ENCODE results near the gene PKP1. TPM values are rescaled to one million over a fixed set of nuclear protein-coding genes. Genes with fewer than 3 reads are reported as not detected.

PKP1 gene
- total RNA-seq, 1 experiment from 2014 or later: not detected

DNA sequence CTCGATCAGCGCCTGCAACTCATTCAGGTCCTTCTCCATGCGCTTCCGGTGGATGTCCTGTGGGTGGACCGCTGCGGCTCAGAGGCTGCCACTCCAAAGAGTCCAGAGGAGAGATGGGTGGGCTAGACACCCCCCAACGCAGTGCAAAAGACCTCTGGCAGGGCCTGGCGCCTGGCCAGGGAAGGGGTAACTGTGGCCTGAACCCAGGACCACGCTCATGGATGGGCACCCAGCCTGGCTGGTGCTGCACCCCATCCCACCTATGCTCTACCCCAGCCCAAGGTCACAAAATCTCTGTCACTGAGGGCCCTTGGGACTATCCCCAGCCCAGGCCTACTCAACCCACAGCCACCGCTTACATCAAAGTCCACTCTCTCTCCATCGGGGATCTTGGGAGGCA lies 81.9 kb downstream of the PKP1 start:
- Mint-ChIP-seq H3K4me3 (ENCODE audit: unreplicated experiment) (no peak overlapping the region), H3K9me3 (ENCODE audit: unreplicated experiment) (no peaks in the 10 kb centered on the region), H3K36me3 (ENCODE audit: insufficient read depth, unreplicated experiment) (no peaks in the 10 kb centered on the region), H3K4me1 (ENCODE audit: low read depth, unreplicated experiment) (no peaks in the 10 kb centered on the region), H3K27ac (ENCODE audit: unreplicated experiment) (no peak overlapping the region), H3K27me3 (ENCODE audit: insufficient read depth, unreplicated experiment) (peaks cover 15% of the 10 kb centered on the region)
- Histone ChIP-seq H3K27me3 (replicated peaks; ENCODE audit: control insufficient read depth, insufficient read depth, low read length) (no peaks in the 10 kb centered on the region), H3K36me3 (ENCODE audit: control insufficient read depth, insufficient read depth, low read length) (no peaks in the 10 kb centered on the region), H3K4me3 (ENCODE audit: low read depth, low read length) (no peak overlapping the region), H3K9me3 (no peaks in the 10 kb centered on the region), H3K4me1 (no peaks in the 10 kb centered on the region)
- TF ChIP-seq, protein P1, sequence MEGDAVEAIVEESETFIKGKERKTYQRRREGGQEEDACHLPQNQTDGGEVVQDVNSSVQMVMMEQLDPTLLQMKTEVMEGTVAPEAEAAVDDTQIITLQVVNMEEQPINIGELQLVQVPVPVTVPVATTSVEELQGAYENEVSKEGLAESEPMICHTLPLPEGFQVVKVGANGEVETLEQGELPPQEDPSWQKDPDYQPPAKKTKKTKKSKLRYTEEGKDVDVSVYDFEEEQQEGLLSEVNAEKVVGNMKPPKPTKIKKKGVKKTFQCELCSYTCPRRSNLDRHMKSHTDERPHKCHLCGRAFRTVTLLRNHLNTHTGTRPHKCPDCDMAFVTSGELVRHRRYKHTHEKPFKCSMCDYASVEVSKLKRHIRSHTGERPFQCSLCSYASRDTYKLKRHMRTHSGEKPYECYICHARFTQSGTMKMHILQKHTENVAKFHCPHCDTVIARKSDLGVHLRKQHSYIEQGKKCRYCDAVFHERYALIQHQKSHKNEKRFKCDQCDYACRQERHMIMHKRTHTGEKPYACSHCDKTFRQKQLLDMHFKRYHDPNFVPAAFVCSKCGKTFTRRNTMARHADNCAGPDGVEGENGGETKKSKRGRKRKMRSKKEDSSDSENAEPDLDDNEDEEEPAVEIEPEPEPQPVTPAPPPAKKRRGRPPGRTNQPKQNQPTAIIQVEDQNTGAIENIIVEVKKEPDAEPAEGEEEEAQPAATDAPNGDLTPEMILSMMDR (IDR thresholded peaks at IDR 0.05; ENCODE audit: insufficient read depth in 1 of 2, low read depth in 1 of 2, low read length in 1 of 2, severe bottlenecking in 1 of 2, unreplicated experiment in 1 of 2): no peak
- DNase-seq: no peak
- intact Hi-C loops (cut with micrococcal nuclease; ENCODE audit: unreplicated experiment): no loop called here
- ChIA-PET CTCF (interaction anchor here (0.8 kb wide), 1 partner anchor 17 kb away, joined by 3 read pairs; no protein-coding TSS in a partner anchor), POLR2A (no interaction called here)
- no TSS peak for BruUV-seq (replicated peaks)

- Mint-ChIP-seq H3K36me3 (ENCODE audit: insufficient read depth, unreplicated experiment) (no peaks in the 10 kb centered on the region), H3K9me3 (ENCODE audit: unreplicated experiment) (no peaks in the 10 kb centered on the region), H3K27ac (ENCODE audit: unreplicated experiment) (no peak overlapping the region), H3K4me1 (ENCODE audit: low read depth, unreplicated experiment) (no peaks in the 10 kb centered on the region), H3K4me3 (ENCODE audit: unreplicated experiment) (no peak overlapping the region), H3K27me3 (ENCODE audit: insufficient read depth, unreplicated experiment) (peaks cover 15% of the 10 kb centered on the region)
- no peak for DNase-seq
- no TSS peak for BruUV-seq (replicated peaks)
- TF ChIP-seq, protein P1 (IDR thresholded peaks at IDR 0.05; ENCODE audit: insufficient read depth in 1 of 2, low read depth in 1 of 2, low read length in 1 of 2, severe bottlenecking in 1 of 2, unreplicated experiment in 1 of 2): no peak
- ChIA-PET POLR2A (no interaction called here), CTCF (no interaction called here)
- no peaks in the 10 kb centered on the region for H3K36me3 ChIP-seq (ENCODE audit: control insufficient read depth, insufficient read depth, low read length)
- intact Hi-C loops (cut with micrococcal nuclease; ENCODE audit: unreplicated experiment): no loop called here
- no peaks in the 10 kb centered on the region for H3K4me1 ChIP-seq
- no peaks in the 10 kb centered on the region for H3K9me3 ChIP-seq
- H3K27me3 ChIP-seq (replicated peaks; ENCODE audit: control insufficient read depth, insufficient read depth, low read length): no peaks in the 10 kb centered on the region
- H3K4me3 ChIP-seq (ENCODE audit: low read depth, low read length): no peak overlapping the region
Observed at GRCh38 chr1:201366696-201367095, 83.4 kb downstream of the PKP1 start.

- CTCF ChIA-PET: no interaction called here
- peaks cover 11% of the 10 kb centered on the region for H3K27me3 Mint-ChIP-seq (ENCODE audit: insufficient read depth, unreplicated experiment)
- intact Hi-C loops (cut with micrococcal nuclease; ENCODE audit: unreplicated experiment): no loop called here
Observed at GRCh38 chr1:201369209-201369608, 85.9 kb downstream of the PKP1 start.

More at GRCh38 chr1:201369209-201369608, 85.9 kb downstream of the PKP1 start:
- Histone ChIP-seq H3K27me3 (replicated peaks; ENCODE audit: control insufficient read depth, insufficient read depth, low read length) (no peaks in the 10 kb centered on the region), H3K36me3 (ENCODE audit: control insufficient read depth, insufficient read depth, low read length) (no peaks in the 10 kb centered on the region), H3K4me3 (ENCODE audit: low read depth, low read length) (no peak overlapping the region), H3K4me1 (peaks cover 2% of the 10 kb centered on the region; the same call in 1 of the 2 replicates), H3K9me3 (no peaks in the 10 kb centered on the region)
- Mint-ChIP-seq H3K4me1 (ENCODE audit: low read depth, unreplicated experiment) (peaks cover 9% of the 10 kb centered on the region), H3K4me3 (ENCODE audit: unreplicated experiment) (no peak overlapping the region), H3K9me3 (ENCODE audit: unreplicated experiment) (no peaks in the 10 kb centered on the region), H3K27ac (ENCODE audit: unreplicated experiment) (no peak overlapping the region), H3K36me3 (ENCODE audit: insufficient read depth, unreplicated experiment) (no peaks in the 10 kb centered on the region)
- no peak for DNase-seq
- no TSS peak for BruUV-seq (replicated peaks)
- POLR2A ChIA-PET: no interaction called here
- TF ChIP-seq, protein P1 (IDR thresholded peaks at IDR 0.05; ENCODE audit: insufficient read depth in 1 of 2, low read depth in 1 of 2, low read length in 1 of 2, severe bottlenecking in 1 of 2, unreplicated experiment in 1 of 2): no peak
